Stimulated activated CD8-positive, alpha-beta memory T cell treated with anti-CD3 and anti-CD28 coated beads, Interleukin-2, amount 100 ng/mL, for 48 hours (primary cell): Measurements from ENCODE around the gene PLA2G2D.

Source experiments
- DNase-seq, 2 donors: peaks; one replicate each; pipeline ENCODE4 v3.0.0-alpha.2; 2020; ENCODE audit warnings: low read depth in 2 of 2

The PLA2G2D gene

GRCh38 chr1:20114021-20114648 lies 5.2 kb downstream of the PLA2G2D start:
- DNase-seq: no peak

GRCh38 chr1:20112279-20113000 lies 6.9 kb downstream of the PLA2G2D start:
- no peak for DNase-seq

GRCh38 chr1:20111452-20111851 lies 7.9 kb downstream of the PLA2G2D start:
- DNase-seq: no peak

- no peak for DNase-seq
These were observed 8.7 kb downstream of the PLA2G2D start for GRCh38 chr1:20110679-20111078.

- no peak for DNase-seq
These were observed 10.0 kb downstream of the PLA2G2D start for GRCh38 chr1:20109223-20109856.

- no peak for DNase-seq
These were observed 10.8 kb downstream of the PLA2G2D start for GRCh38 chr1:20108366-20109123.

- no peak for DNase-seq
These were observed 11.5 kb downstream of the PLA2G2D start for GRCh38 chr1:20107796-20108195.

- DNase-seq: no peak
These were observed 12.0 kb downstream of the PLA2G2D start for GRCh38 chr1:20107351-20107750.

- DNase-seq: no peak
These were observed 13.5 kb downstream of the PLA2G2D start for GRCh38 chr1:20105856-20106255.

- DNase-seq: no peak
These were observed 16.5 kb downstream of the PLA2G2D start for GRCh38 chr1:20102875-20103274.

- DNase-seq: no peak
These were observed 18.5 kb downstream of the PLA2G2D start for GRCh38 chr1:20100632-20101355.

GRCh38 chr1:20099533-20099932 lies 19.8 kb downstream of the PLA2G2D start:
- no peak for DNase-seq

- no peak for DNase-seq
These were observed 22.4 kb downstream of the PLA2G2D start for GRCh38 chr1:20096840-20097447.

- no peak for DNase-seq
These were observed 23.5 kb downstream of the PLA2G2D start for GRCh38 chr1:20095564-20096434.

- no peak for DNase-seq
These were observed 25.4 kb downstream of the PLA2G2D start for GRCh38 chr1:20093940-20094391.

GRCh38 chr1:20093303-20093702 lies 26.0 kb downstream of the PLA2G2D start:
- DNase-seq: no peak

- DNase-seq: no peak
These were observed 28.7 kb downstream of the PLA2G2D start for GRCh38 chr1:20090641-20091040.

- no peak for DNase-seq
These were observed 29.2 kb downstream of the PLA2G2D start for GRCh38 chr1:20090119-20090518.

- DNase-seq: no peak
These were observed 29.8 kb downstream of the PLA2G2D start for GRCh38 chr1:20089328-20090077.
